ENCODE results near the gene ITPR3. TPM values are rescaled to one million over a fixed set of nuclear protein-coding genes. Genes with fewer than 3 reads are reported as not detected.
"Not testable (repeated sequence)": the region's sequence is repeated elsewhere in the genome, so short reads cannot be mapped to it uniquely, and the experiment has no call there.

The ITPR3 gene
- total and polyA plus RNA-seq, 5 donors = 4.7 to 9.1 (median 6.4) TPM

GRCh38 chr6:33627876-33628275, 6.8 kb downstream of the ITPR3 start:
- no peak overlapping the region for H3K4me3 ChIP-seq (ENCODE audit: low read length)
- intact Hi-C loops (cut with DNase I) = no loop called here
- no peaks in the 10 kb centered on the region for H3K27me3 ChIP-seq (ENCODE audit: control insufficient read depth, insufficient read depth)
- ATAC-seq (peak; percentile 10 to 39), DNase-seq (no peak)
- 69% methylated on average over 5 of the region's 5 CpGs for WGBS
- no peaks in the 10 kb centered on the region for H3K4me1 ChIP-seq (ENCODE audit: control insufficient read depth, insufficient read depth, low read length)
- H3K9me3 ChIP-seq (ENCODE audit: control insufficient read depth, low read length) = no peaks in the 10 kb centered on the region
- H3K27ac ChIP-seq (ENCODE audit: low read length) = no peak overlapping the region

- Histone ChIP-seq H3K4me1 (ENCODE audit: control insufficient read depth, insufficient read depth, low read length) (no peaks in the 10 kb centered on the region), H3K27me3 (ENCODE audit: control insufficient read depth, insufficient read depth) (no peaks in the 10 kb centered on the region), H3K27ac (ENCODE audit: low read length) (no peak overlapping the region), H3K4me3 (ENCODE audit: low read length) (no peak overlapping the region), H3K9me3 (ENCODE audit: control insufficient read depth, low read length) (no peaks in the 10 kb centered on the region)
- 88% methylated on average over 7 of the region's 7 CpGs for WGBS
- intact Hi-C loops (cut with DNase I) = no loop called here
- DNase-seq (no peak), ATAC-seq (no peak)
Observed at GRCh38 chr6:33628401-33628964, 7.4 kb downstream of the ITPR3 start.

- no peaks in the 10 kb centered on the region for H3K27me3 ChIP-seq (ENCODE audit: control insufficient read depth, insufficient read depth)
- H3K27ac ChIP-seq (ENCODE audit: low read length) = no peak overlapping the region
- no peak for ATAC-seq
- DNase-seq = no peak
- no peaks in the 10 kb centered on the region for H3K4me1 ChIP-seq (ENCODE audit: control insufficient read depth, insufficient read depth, low read length)
- 88% methylated on average over 10 of the region's 10 CpGs for WGBS
- H3K9me3 ChIP-seq (ENCODE audit: control insufficient read depth, low read length) = no peaks in the 10 kb centered on the region
- H3K4me3 ChIP-seq (ENCODE audit: low read length) = no peak overlapping the region
- intact Hi-C loops (cut with DNase I) = loop anchor here in 3 of 4 donors (5.0 to 10.0 kb wide), 2 partner anchors 43 to 45 kb away; partner anchors contain the start of gene BAK1 (in 2 of the 3)
Observed at GRCh38 chr6:33630014-33630413, 8.9 kb downstream of the ITPR3 start.

- DNase-seq; H3K27ac ChIP-seq (ENCODE audit: low read length); H3K4me3 ChIP-seq (ENCODE audit: low read length); H3K9me3 ChIP-seq (ENCODE audit: control insufficient read depth, low read length); H3K4me1 ChIP-seq (ENCODE audit: control insufficient read depth, insufficient read depth, low read length); H3K27me3 ChIP-seq (ENCODE audit: control insufficient read depth, insufficient read depth); ATAC-seq: not testable (repeated sequence)
- intact Hi-C loops (cut with DNase I) = loop anchor here in 3 of 4 donors (5.0 to 10.0 kb wide), 2 partner anchors 44 to 47 kb away; partner anchors contain the start of gene BAK1 (in 2 of the 3)
- 96% methylated on average over 13 of the region's 13 CpGs for WGBS
Observed at GRCh38 chr6:33631521-33631920, 10.4 kb downstream of the ITPR3 start.

GRCh38 chr6:33631971-33632557, 10.9 kb downstream of the ITPR3 start:
- ATAC-seq (no peak), DNase-seq (no peak)
- intact Hi-C loops (cut with DNase I) = loop anchor here in 3 of 4 donors (5.0 to 10.0 kb wide), 2 partner anchors 45 to 47 kb away; partner anchors contain the start of gene BAK1 (in 2 of the 3)
- Histone ChIP-seq H3K4me3 (ENCODE audit: low read length) (no peak overlapping the region), H3K27me3 (ENCODE audit: control insufficient read depth, insufficient read depth) (no peaks in the 10 kb centered on the region), H3K9me3 (ENCODE audit: control insufficient read depth, low read length) (no peaks in the 10 kb centered on the region), H3K4me1 (ENCODE audit: control insufficient read depth, insufficient read depth, low read length) (no peaks in the 10 kb centered on the region), H3K27ac (ENCODE audit: low read length) (no peak overlapping the region)
- 92% methylated on average over 4 of the region's 4 CpGs for WGBS

- 72% methylated on average over 6 of the region's 6 CpGs for WGBS
- peak; percentile 38 to 83 (median 69) for DNase-seq
- intact Hi-C loops (cut with DNase I) = loop anchor here in 3 of 4 donors (5.0 to 10.0 kb wide), 2 partner anchors 45 to 48 kb away; partner anchors contain the start of gene BAK1 (in 2 of the 3)
Observed at GRCh38 chr6:33632558-33633039, 11.5 kb downstream of the ITPR3 start.

GRCh38 chr6:33633084-33633461, 12.0 kb downstream of the ITPR3 start:
- H3K27ac ChIP-seq (ENCODE audit: low read length) = no peak overlapping the region
- H3K27me3 ChIP-seq (ENCODE audit: control insufficient read depth, insufficient read depth) = no peaks in the 10 kb centered on the region
- H3K4me1 ChIP-seq (ENCODE audit: control insufficient read depth, insufficient read depth, low read length) = no peaks in the 10 kb centered on the region
- no peaks in the 10 kb centered on the region for H3K9me3 ChIP-seq (ENCODE audit: control insufficient read depth, low read length)
- H3K4me3 ChIP-seq (ENCODE audit: low read length) = peak overlapping the region; percentile 27
- ATAC-seq = peak in 1 of 2 donors; percentile 4
- intact Hi-C loops (cut with DNase I) = loop anchor here in 3 of 4 donors (5.0 to 10.0 kb wide), 2 partner anchors 46 to 48 kb away; partner anchors contain the start of gene BAK1 (in 2 of the 3)
- WGBS = 33% methylated on average over 21 of the region's 21 CpGs
- no peak for DNase-seq

More at GRCh38 chr6:33632558-33633039, 11.5 kb downstream of the ITPR3 start:
- Histone ChIP-seq H3K4me1 (ENCODE audit: control insufficient read depth, insufficient read depth, low read length) (no peaks in the 10 kb centered on the region), H3K27me3 (ENCODE audit: control insufficient read depth, insufficient read depth) (no peaks in the 10 kb centered on the region), H3K4me3 (ENCODE audit: low read length) (no peak overlapping the region), H3K27ac (ENCODE audit: low read length) (no peak overlapping the region), H3K9me3 (ENCODE audit: control insufficient read depth, low read length) (no peaks in the 10 kb centered on the region)
- peak; percentile 30 to 45 for ATAC-seq

GRCh38 chr6:33633462-33634158, 12.5 kb downstream of the ITPR3 start:
- Histone ChIP-seq H3K27ac (ENCODE audit: low read length) (peak overlapping the region; percentile 9), H3K9me3 (ENCODE audit: control insufficient read depth, low read length) (no peaks in the 10 kb centered on the region), H3K27me3 (ENCODE audit: control insufficient read depth, insufficient read depth) (no peaks in the 10 kb centered on the region), H3K4me1 (ENCODE audit: control insufficient read depth, insufficient read depth, low read length) (no peaks in the 10 kb centered on the region), H3K4me3 (ENCODE audit: low read length) (peak overlapping the region; percentile 27)
- peak; percentile 82 to 85 for ATAC-seq
- DNase-seq = peak; percentile 82 to 93 (median 93)
- 1% methylated on average over 81 of the region's 86 CpGs for WGBS
- intact Hi-C loops (cut with DNase I) = loop anchor here in 3 of 4 donors (5.0 to 10.0 kb wide), 2 partner anchors 46 to 49 kb away; partner anchors contain the start of gene BAK1 (in 2 of the 3)

- Histone ChIP-seq H3K4me1 (ENCODE audit: control insufficient read depth, insufficient read depth, low read length) (no peaks in the 10 kb centered on the region), H3K27me3 (ENCODE audit: control insufficient read depth, insufficient read depth) (no peaks in the 10 kb centered on the region), H3K27ac (ENCODE audit: low read length) (peak overlapping the region; percentile 9), H3K4me3 (ENCODE audit: low read length) (peak overlapping the region; percentile 27), H3K9me3 (ENCODE audit: control insufficient read depth, low read length) (no peaks in the 10 kb centered on the region)
- intact Hi-C loops (cut with DNase I) = loop anchor here in 3 of 4 donors (5.0 to 10.0 kb wide), 2 partner anchors 47 to 49 kb away; partner anchors contain the start of gene BAK1 (in 2 of the 3)
- ATAC-seq (peak; percentile 52), DNase-seq (no peak)
- WGBS = 9% methylated on average over 15 of the region's 15 CpGs
Observed at GRCh38 chr6:33634161-33634727, 13.1 kb downstream of the ITPR3 start.

GRCh38 chr6:33634946-33635345, 13.8 kb downstream of the ITPR3 start:
- 58% methylated on average over 8 of the region's 8 CpGs for WGBS
- intact Hi-C loops (cut with DNase I) = loop anchor here in 3 of 4 donors (5.0 to 10.0 kb wide), 2 partner anchors 48 to 50 kb away; partner anchors contain the start of gene BAK1 (in 2 of the 3)
- ATAC-seq = peak in 1 of 2 donors; percentile 16
- H3K27ac ChIP-seq (ENCODE audit: low read length) = no peak overlapping the region
- DNase-seq = no peak
- H3K4me3 ChIP-seq (ENCODE audit: low read length) = no peak overlapping the region
- H3K27me3 ChIP-seq (ENCODE audit: control insufficient read depth, insufficient read depth) = no peaks in the 10 kb centered on the region
- H3K4me1 ChIP-seq (ENCODE audit: control insufficient read depth, insufficient read depth, low read length) = no peaks in the 10 kb centered on the region
- H3K9me3 ChIP-seq (ENCODE audit: control insufficient read depth, low read length) = no peaks in the 10 kb centered on the region
